ENCODE data around the gene KXD1.

Gene KXD1

GRCh38 chr19:18611327-18612050, 53.8 kb downstream of the KXD1 start:
- TF ChIP-seq CTCF (IDR thresholded peaks at IDR 0.05; ENCODE audit: control insufficient read depth, extremely low read depth, insufficient read depth) = no peak
- no peak overlapping the region for H3K4me3 ChIP-seq (ENCODE audit: low read depth, low read length)
- DNase-seq (ENCODE audit: low read depth) = no peak

- TF ChIP-seq CTCF (IDR thresholded peaks at IDR 0.05; ENCODE audit: control insufficient read depth, extremely low read depth, insufficient read depth) = no peak
- H3K4me3 ChIP-seq (ENCODE audit: low read depth, low read length) = peak overlapping the region; percentile 44
Measured at GRCh38 chr19:18612051-18612771, 54.5 kb downstream of the KXD1 start.

GRCh38 chr19:18612772-18613588, 55.3 kb downstream of the KXD1 start, which contains the start of gene TMEM59L:
TMEM59L (plus strand) TSS chr19:18612870; CDS start chr19:18612959, 89 bp downstream.
- no peak for DNase-seq (ENCODE audit: low read depth)
- no peak for TF ChIP-seq CTCF (IDR thresholded peaks at IDR 0.05; ENCODE audit: control insufficient read depth, extremely low read depth, insufficient read depth)
- peak within 1 kb of the TSS; percentile 44 for H3K4me3 ChIP-seq (ENCODE audit: low read depth, low read length)

More at GRCh38 chr19:18612051-18612771, 54.5 kb downstream of the KXD1 start:
- no peak for DNase-seq (ENCODE audit: low read depth)

- TF ChIP-seq CTCF (IDR thresholded peaks at IDR 0.05; ENCODE audit: control insufficient read depth, extremely low read depth, insufficient read depth) = no peak
- H3K4me3 ChIP-seq (ENCODE audit: low read depth, low read length) = no peak overlapping the region
- DNase-seq (ENCODE audit: low read depth) = no peak
Measured at GRCh38 chr19:18613589-18614234, 56.0 kb downstream of the KXD1 start.

GRCh38 chr19:18616023-18616422, 58.4 kb downstream of the KXD1 start:
- TF ChIP-seq CTCF (IDR thresholded peaks at IDR 0.05; ENCODE audit: control insufficient read depth, extremely low read depth, insufficient read depth) = no peak
- no peak overlapping the region for H3K4me3 ChIP-seq (ENCODE audit: low read depth, low read length)
- DNase-seq (ENCODE audit: low read depth) = no peak

- TF ChIP-seq CTCF (IDR thresholded peaks at IDR 0.05; ENCODE audit: control insufficient read depth, extremely low read depth, insufficient read depth) = no peak
- no peak overlapping the region for H3K4me3 ChIP-seq (ENCODE audit: low read depth, low read length)
- DNase-seq (ENCODE audit: low read depth) = no peak
Measured at GRCh38 chr19:18617562-18617961, 59.9 kb downstream of the KXD1 start.

Measured in LNCaP clone FGC (cell line).